Measurements from ENCODE around the gene SLC25A23. TPM values are rescaled to one million over a fixed set of nuclear protein-coding genes. Genes with fewer than 3 reads are reported as not detected.

Gene SLC25A23
- total and polyA plus RNA-seq, 9 of the 15 experiments (the other 6 are each of a cell fraction or from before 2014, with no cell fraction given): 6.1 to 72.0 (median 26.6) TPM

- intact Hi-C loops (cut with micrococcal nuclease) (no loop called here), in situ Hi-C loops (cut with MboI) (no loop called here)
- Histone ChIP-seq H3K4me1 (replicated peaks in 1 of 2; ENCODE audit: control insufficient read depth in 2 of 2, insufficient read depth in 2 of 2, low read length in 2 of 2) (peaks cover 2 to 55% of the 10 kb centered on the region in 2 experiments; a peak in 3 of 5 replicates), H3K9me1 (ENCODE audit: control insufficient read depth, insufficient read depth, low read length) (peaks cover 5% of the 10 kb centered on the region), H2AFZ (ENCODE audit: low read depth, low read length) (no peak overlapping the region), H4K20me1 (replicated peaks; ENCODE audit: control insufficient read depth, insufficient read depth, low read length) (peaks cover 45% of the 10 kb centered on the region), H3K36me3 (ENCODE audit: control insufficient read depth, insufficient read depth, low read length) (peaks cover 96% of the 10 kb centered on the region), H3K9me3 (replicated peaks; ENCODE audit: control insufficient read depth, insufficient read depth, low read depth, low read length) (no peaks in the 10 kb centered on the region), H3K4me2 (ENCODE audit: insufficient read depth, low read length) (no peak overlapping the region), H3K27me3 (ENCODE audit: control insufficient read depth in 2 of 2, insufficient read depth in 2 of 2, low read length in 2 of 2) (no peaks in the 10 kb centered on the region), H3K27ac (ENCODE audit: extremely low read depth, low read depth, low read length) (no peak overlapping the region), H3K79me2 (ENCODE audit: control insufficient read depth, insufficient read depth, low read length) (peaks cover 43% of the 10 kb centered on the region), H3K4me3 (no peak overlapping the region), H3K9ac (ENCODE audit: insufficient read depth in 1 of 2, low read depth in 2 of 2, low read length in 2 of 2) (no peak overlapping the region)
- BruUV-seq (replicated peaks): no TSS peak
- DNase-seq (ENCODE audit: extremely low read depth in 1 of 4, low spot score in 3 of 4) (no peak), ATAC-seq (peak; percentile 45; the same call in 2 of the 3 replicates), FAIRE-seq (no peak)
- ChIA-PET POLR2A (interaction anchor here (0.6 kb wide), 2 partner anchors 40 to 757 kb away, joined by 4 to 5 read pairs; no protein-coding TSS in a partner anchor), CTCF (ENCODE audit: low intra/inter-chr PET ratio) (no interaction called here)
- WGBS (ENCODE audit: insufficient coverage, low coverage, missing lambda C conversion rate): 91% methylated on average over 16 of the region's 33 CpGs
- TF ChIP-seq, protein P1, sequence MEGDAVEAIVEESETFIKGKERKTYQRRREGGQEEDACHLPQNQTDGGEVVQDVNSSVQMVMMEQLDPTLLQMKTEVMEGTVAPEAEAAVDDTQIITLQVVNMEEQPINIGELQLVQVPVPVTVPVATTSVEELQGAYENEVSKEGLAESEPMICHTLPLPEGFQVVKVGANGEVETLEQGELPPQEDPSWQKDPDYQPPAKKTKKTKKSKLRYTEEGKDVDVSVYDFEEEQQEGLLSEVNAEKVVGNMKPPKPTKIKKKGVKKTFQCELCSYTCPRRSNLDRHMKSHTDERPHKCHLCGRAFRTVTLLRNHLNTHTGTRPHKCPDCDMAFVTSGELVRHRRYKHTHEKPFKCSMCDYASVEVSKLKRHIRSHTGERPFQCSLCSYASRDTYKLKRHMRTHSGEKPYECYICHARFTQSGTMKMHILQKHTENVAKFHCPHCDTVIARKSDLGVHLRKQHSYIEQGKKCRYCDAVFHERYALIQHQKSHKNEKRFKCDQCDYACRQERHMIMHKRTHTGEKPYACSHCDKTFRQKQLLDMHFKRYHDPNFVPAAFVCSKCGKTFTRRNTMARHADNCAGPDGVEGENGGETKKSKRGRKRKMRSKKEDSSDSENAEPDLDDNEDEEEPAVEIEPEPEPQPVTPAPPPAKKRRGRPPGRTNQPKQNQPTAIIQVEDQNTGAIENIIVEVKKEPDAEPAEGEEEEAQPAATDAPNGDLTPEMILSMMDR (IDR thresholded peaks at IDR 0.05 in 2 of 3, conservative IDR thresholded peaks at IDR 0.05 in 1 of 3; ENCODE audit: insufficient read depth in 2 of 3, low read depth in 1 of 3, low read length in 3 of 3): peak; percentile 25 to 40 (median 25); a peak in 4 of 6 replicates
- TF ChIP-seq, protein P2, sequence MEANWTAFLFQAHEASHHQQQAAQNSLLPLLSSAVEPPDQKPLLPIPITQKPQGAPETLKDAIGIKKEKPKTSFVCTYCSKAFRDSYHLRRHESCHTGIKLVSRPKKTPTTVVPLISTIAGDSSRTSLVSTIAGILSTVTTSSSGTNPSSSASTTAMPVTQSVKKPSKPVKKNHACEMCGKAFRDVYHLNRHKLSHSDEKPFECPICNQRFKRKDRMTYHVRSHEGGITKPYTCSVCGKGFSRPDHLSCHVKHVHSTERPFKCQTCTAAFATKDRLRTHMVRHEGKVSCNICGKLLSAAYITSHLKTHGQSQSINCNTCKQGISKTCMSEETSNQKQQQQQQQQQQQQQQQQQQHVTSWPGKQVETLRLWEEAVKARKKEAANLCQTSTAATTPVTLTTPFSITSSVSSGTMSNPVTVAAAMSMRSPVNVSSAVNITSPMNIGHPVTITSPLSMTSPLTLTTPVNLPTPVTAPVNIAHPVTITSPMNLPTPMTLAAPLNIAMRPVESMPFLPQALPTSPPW (CRISPR knock-in tag; IDR thresholded peaks at IDR 0.05): peak; percentile 86
- 0 out of 2 replicates have a peak, but pooled peaks have one; percentile 9 for TF ChIP-seq SUPT5H (IDR thresholded peaks at IDR 0.05)
- TF ChIP-seq, protein P3, sequence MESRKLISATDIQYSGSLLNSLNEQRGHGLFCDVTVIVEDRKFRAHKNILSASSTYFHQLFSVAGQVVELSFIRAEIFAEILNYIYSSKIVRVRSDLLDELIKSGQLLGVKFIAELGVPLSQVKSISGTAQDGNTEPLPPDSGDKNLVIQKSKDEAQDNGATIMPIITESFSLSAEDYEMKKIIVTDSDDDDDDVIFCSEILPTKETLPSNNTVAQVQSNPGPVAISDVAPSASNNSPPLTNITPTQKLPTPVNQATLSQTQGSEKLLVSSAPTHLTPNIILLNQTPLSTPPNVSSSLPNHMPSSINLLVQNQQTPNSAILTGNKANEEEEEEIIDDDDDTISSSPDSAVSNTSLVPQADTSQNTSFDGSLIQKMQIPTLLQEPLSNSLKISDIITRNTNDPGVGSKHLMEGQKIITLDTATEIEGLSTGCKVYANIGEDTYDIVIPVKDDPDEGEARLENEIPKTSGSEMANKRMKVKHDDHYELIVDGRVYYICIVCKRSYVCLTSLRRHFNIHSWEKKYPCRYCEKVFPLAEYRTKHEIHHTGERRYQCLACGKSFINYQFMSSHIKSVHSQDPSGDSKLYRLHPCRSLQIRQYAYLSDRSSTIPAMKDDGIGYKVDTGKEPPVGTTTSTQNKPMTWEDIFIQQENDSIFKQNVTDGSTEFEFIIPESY (CRISPR knock-in tag; IDR thresholded peaks at IDR 0.05): peak; percentile 88
- TF ChIP-seq ZNF584 (CRISPR knock-in tag; IDR thresholded peaks at IDR 0.05; ENCODE audit: low read depth): no peak
- TF ChIP-seq NFIC (IDR thresholded peaks at IDR 0.05): no peak
- TF ChIP-seq RBFOX2 (IDR thresholded peaks at IDR 0.05; ENCODE audit: low read depth, low read length): peak; percentile 57
- 0 out of 2 replicates have a peak, but pooled peaks have one; percentile 13 for TF ChIP-seq POLR2A (conservative IDR thresholded peaks at IDR 0.05)
- no peak for TF ChIP-seq ZEB2 (IDR thresholded peaks at IDR 0.05)
- 0 out of 4 replicates have a peak, but pooled peaks of 1 of the 2 experiments have one; percentile 8 for TF ChIP-seq RAD21 (CRISPR knock-in tag; conservative IDR thresholded peaks at IDR 0.05 in 1 of 2, IDR thresholded peaks at IDR 0.05 in 1 of 2)
- TF ChIP-seq MAZ (CRISPR knock-in tag; conservative IDR thresholded peaks at IDR 0.05 in 1 of 2, IDR thresholded peaks at IDR 0.05 in 1 of 2): 0 out of 4 replicates have a peak, but pooled peaks of 1 of the 2 experiments have one; percentile 31
- peak; percentile 59 for TF ChIP-seq POLR2G (IDR thresholded peaks at IDR 0.05; ENCODE audit: low read depth, low read length)
- TF ChIP-seq RBM22 (IDR thresholded peaks at IDR 0.05; ENCODE audit: low read depth, low read length, poor library complexity, severe bottlenecking): peak; percentile 92
- TF ChIP-seq DDX20 (tag; IDR thresholded peaks at IDR 0.05; ENCODE audit: low read depth): no peak
Observed at GRCh38 chr19:6417713-6418561, 41.7 kb downstream of the SLC25A23 start.

Measured in K562 (cell line).